PC-3 (cell line): ENCODE results near the gene MYOCD.

Source experiments
- EZH2 ChIP-seq: fragments of 300-600 bp; sonication (generic); IDR thresholded peaks from one replicate; pipeline ENCODE4 v1.6.1; 2017; ENCODE audit warnings: antibody characterized with exemption, mild to moderate bottlenecking, low read length; ENCODE audit not compliant: unreplicated experiment
- EZH2phosphoT487 ChIP-seq: fragments of 300-600 bp; sonication (generic); IDR thresholded peaks from 2 replicates; pipeline ENCODE4 v1.6.1; 2018; ENCODE audit warnings: mild to moderate bottlenecking, antibody characterized with exemption, low read length, borderline replicate concordance
- TF ChIP-seq, protein P1 (sequence below): fragments of 300-600 bp; sonication (generic); conservative IDR thresholded peaks from 2 replicates; pipeline ENCODE4 v1.5.1; 2017; ENCODE audit warnings: antibody characterized with exemption, low read depth, mild to moderate bottlenecking, low read length

DNA sequence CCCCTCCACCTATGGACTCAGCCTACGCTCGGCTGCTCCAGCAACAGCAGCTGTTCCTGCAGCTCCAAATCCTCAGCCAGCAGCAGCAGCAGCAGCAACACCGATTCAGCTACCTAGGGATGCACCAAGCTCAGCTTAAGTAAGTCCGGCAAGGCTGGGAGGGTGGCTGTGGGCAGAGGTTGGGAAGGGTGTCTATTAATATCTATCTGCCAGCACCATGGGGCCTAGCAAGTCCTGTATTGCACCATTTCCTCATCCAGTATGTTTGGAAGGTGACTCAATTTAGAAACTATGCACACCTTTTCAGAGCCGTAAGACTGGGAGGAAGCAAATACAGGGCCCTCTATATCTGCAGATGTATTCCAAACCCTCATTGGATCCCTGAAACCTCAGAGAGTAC is 78.6 kb downstream of the MYOCD start:
- TF ChIP-seq, protein P1, sequence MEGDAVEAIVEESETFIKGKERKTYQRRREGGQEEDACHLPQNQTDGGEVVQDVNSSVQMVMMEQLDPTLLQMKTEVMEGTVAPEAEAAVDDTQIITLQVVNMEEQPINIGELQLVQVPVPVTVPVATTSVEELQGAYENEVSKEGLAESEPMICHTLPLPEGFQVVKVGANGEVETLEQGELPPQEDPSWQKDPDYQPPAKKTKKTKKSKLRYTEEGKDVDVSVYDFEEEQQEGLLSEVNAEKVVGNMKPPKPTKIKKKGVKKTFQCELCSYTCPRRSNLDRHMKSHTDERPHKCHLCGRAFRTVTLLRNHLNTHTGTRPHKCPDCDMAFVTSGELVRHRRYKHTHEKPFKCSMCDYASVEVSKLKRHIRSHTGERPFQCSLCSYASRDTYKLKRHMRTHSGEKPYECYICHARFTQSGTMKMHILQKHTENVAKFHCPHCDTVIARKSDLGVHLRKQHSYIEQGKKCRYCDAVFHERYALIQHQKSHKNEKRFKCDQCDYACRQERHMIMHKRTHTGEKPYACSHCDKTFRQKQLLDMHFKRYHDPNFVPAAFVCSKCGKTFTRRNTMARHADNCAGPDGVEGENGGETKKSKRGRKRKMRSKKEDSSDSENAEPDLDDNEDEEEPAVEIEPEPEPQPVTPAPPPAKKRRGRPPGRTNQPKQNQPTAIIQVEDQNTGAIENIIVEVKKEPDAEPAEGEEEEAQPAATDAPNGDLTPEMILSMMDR, result no peak
- no peak for TF ChIP-seq EZH2
- TF ChIP-seq EZH2phosphoT487, result no peak
